Peyer's patch (tissue), 4 donors: ENCODE data around the gene TULP1.

Experiments used
- POLR2A ChIP-seq, 2 donors: fragments of 450-650 bp; IDR thresholded peaks; one replicate each; pipeline ENCODE4 v1.5.1; 2017; ENCODE audit warnings: antibody characterized with exemption in 2 of 2, mild to moderate bottlenecking in 2 of 2, moderate library complexity in 2 of 2
- TF ChIP-seq, protein P1 (sequence below), 6 experiments: fragments of 450-650 bp in 4 of 6; fragments of 200-600 bp in 2 of 6; sonication (generic) in 1 of 6; IDR thresholded peaks; one replicate each; pipeline ENCODE4 v1.5.1; 2017 to 2019; ENCODE audit warnings: antibody characterized with exemption in 6 of 6, mild to moderate bottlenecking in 3 of 6, moderate library complexity in 1 of 6

DNA sequence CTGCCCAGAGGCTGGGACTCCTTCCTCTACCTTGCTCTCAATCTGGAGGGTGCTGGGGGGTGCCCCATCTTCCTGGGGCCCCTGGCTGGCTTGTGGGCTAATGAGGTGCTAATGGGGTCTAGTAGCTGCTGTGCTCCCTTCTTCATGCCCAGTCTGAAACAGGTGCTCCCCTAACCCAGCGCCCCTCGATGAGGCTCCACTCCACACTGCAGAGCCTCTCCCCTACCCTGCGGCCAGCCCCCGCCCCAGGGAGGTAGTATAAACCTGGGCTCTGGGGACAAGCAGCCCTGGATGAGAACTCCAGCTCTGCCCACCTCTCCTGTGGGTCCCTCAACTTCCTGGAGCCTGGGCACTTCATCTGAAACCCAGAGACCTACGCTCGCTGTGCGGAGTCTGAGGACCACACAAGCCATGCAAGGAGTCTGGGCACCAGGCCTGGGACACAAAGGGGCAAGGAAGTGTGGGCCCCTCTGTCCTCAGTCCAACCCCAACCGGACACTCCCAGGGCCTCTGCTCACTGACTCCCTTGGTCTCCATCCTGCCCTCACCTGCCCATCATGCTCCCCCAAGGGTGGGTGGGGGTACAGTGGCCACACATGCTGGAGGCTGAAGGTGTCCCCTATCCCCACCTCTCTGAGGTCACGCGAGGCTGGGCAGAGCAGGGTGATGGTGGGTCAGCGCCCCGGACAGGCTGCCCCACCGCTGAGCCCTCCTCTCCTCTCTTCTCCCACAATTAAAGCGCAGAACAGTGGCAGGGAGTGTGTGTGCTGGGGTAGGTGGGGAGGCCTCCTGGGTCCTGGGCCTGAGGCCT, 38.4 kb downstream of the TULP1 start:
- no peak for TF ChIP-seq POLR2A (IDR thresholded peaks at IDR 0.05)
- TF ChIP-seq, protein P1, sequence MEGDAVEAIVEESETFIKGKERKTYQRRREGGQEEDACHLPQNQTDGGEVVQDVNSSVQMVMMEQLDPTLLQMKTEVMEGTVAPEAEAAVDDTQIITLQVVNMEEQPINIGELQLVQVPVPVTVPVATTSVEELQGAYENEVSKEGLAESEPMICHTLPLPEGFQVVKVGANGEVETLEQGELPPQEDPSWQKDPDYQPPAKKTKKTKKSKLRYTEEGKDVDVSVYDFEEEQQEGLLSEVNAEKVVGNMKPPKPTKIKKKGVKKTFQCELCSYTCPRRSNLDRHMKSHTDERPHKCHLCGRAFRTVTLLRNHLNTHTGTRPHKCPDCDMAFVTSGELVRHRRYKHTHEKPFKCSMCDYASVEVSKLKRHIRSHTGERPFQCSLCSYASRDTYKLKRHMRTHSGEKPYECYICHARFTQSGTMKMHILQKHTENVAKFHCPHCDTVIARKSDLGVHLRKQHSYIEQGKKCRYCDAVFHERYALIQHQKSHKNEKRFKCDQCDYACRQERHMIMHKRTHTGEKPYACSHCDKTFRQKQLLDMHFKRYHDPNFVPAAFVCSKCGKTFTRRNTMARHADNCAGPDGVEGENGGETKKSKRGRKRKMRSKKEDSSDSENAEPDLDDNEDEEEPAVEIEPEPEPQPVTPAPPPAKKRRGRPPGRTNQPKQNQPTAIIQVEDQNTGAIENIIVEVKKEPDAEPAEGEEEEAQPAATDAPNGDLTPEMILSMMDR (IDR thresholded peaks at IDR 0.05) = no peak
